Aorta (tissue), 5 donors: ENCODE measurements around the gene IER5. TPM values are rescaled to one million over a fixed set of nuclear protein-coding genes. Genes with fewer than 3 reads are reported as not detected.

Experiments used
- ATAC-seq: fragments of 200-7000 bp; cut with Tn5 transposase; one replicate; pipeline ENCODE4 v1.9.1; 2022; ENCODE audit warnings: moderate library complexity; ENCODE audit not compliant: low FRiP score
- DNase-seq, 2 donors: peaks; one replicate each; pipeline ENCODE4 v3.0.0-alpha.2; 2020
- H3K27ac ChIP-seq, 2 donors: one replicate each; pipeline ENCODE4 v1.5.1; 2013; ENCODE audit warnings: low read length in 2 of 2, mild to moderate bottlenecking in 2 of 2, moderate library complexity in 2 of 2, control low read depth in 1 of 2, inconsistent platforms in 1 of 2, low read depth in 1 of 2
- H3K27me3 ChIP-seq, 2 donors: one replicate each; pipeline ENCODE4 v1.6.1; 2013; ENCODE audit warnings: control low read depth in 1 of 2, low read length in 1 of 2, mild to moderate bottlenecking in 1 of 2, moderate library complexity in 1 of 2; ENCODE audit not compliant: insufficient read depth in 2 of 2, control insufficient read depth in 1 of 2
- H3K36me3 ChIP-seq, 2 donors: one replicate each; pipeline ENCODE4 v1.6.1; 2013; ENCODE audit warnings: control low read depth in 1 of 2, low read length in 1 of 2, mild to moderate bottlenecking in 1 of 2; ENCODE audit not compliant: insufficient read depth in 2 of 2, control insufficient read depth in 1 of 2
- H3K4me1 ChIP-seq, 2 donors: one replicate each; pipeline ENCODE4 v1.6.1; 2013; ENCODE audit warnings: low read length in 2 of 2, control low read depth in 1 of 2, mild to moderate bottlenecking in 1 of 2, moderate library complexity in 1 of 2; ENCODE audit not compliant: insufficient read depth in 2 of 2, control insufficient read depth in 1 of 2
- H3K4me3 ChIP-seq, 2 donors: one replicate each; pipeline ENCODE4 v1.5.1; 2013; ENCODE audit warnings: low read length in 2 of 2, control low read depth in 1 of 2, mild to moderate bottlenecking in 1 of 2
- H3K9me3 ChIP-seq: one replicate; pipeline ENCODE4 v1.6.1; 2013; ENCODE audit warnings: mild to moderate bottlenecking, low read length; ENCODE audit not compliant: control insufficient read depth
- WGBS, 2 donors: extraction: QIAGEN DNeasy Blood & Tissue Kit; methylation state at CpG; one replicate each; pipeline ENCODE4 v1.1.7; 2013; 5-methylcytosine and 5-hydroxymethylcytosine counted together
- intact Hi-C, 2 donors: fragments of 100-400 bp; cut with DNase I; formaldehyde crosslinking; loops; one replicate each; pipeline versions ENCODE4 v1.14.2 to v1.15.0; 2022
- polyA plus RNA-seq, 2 donors: library from polyadenylated mRNA; stranded (reverse); fragments of 200-250 nt; gene quantifications; one replicate each; pipeline ENCODE4 v1.2.3, GENCODE V29; 2013
- total RNA-seq, 2 donors: library from RNA; stranded (reverse); fragmentation: NEBNext Ultra II Directional; extraction: Animal tissue kit (Norgen Biotek cat#: 25700); gene quantifications; one replicate each; pipeline ENCODE4 v1.2.1, GENCODE V29; 2021
- donor health status: healthy with polysubstance abuse.
- donor health status: Bipolar disorder and iron deficiency.
- donor health status: DM: no; HTN: no; CAD: no.
- donor health status: DM: no; HTN: no; CAD: no.
- donor health status: DM: yes; HTN: yes; CAD: no.

Gene IER5
- total and polyA plus RNA-seq, 4 donors: 7.4 to 42.2 (median 11.4) TPM

DNA sequence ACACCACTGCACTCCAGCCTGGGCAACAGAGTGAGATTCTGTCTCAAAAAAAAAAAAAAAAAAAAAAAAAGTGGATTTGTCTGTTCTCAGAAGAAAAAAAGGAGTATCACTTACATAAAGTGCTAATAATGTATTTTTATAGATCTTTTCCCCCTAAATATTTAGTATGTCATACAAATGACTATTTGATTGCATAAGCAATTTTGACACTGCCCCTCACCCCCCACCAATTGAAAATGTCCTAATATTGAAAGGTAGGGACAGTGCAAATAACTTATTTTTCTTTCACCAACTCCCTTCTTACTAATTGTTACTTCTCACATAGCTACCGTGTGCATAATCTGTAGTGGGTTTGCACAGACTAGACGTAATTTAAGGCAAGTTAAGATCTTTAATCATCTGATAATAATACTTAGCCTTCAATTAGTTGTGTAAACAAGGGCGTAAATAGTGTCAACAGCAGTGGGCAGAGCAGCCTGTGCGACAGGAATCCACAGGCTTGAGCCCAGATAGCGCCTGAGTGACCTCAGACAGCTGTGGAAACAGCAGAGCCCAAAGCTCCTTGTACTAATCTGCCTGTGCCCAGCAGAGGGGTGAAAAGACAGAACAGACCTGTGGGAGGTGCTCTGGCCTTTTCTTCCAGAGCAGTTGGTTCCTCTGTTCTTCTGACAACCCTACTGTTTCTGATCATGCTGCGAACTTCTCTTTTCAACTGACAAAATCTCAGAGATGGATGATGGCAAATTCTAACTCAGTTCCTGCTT, 4.5 kb upstream of the IER5 start:
- no peak overlapping the region for H3K27ac ChIP-seq
- intact Hi-C loops: loop anchor here in 1 of 2 donors (1.0 to 10.0 kb wide), 3 partner anchors 49 to 83 kb away; partner anchors contain the start of gene MR1
- no peaks in the 10 kb centered on the region for H3K36me3 ChIP-seq
- ATAC-seq: peak; percentile 45
- peaks cover 0 to 2% of the 10 kb centered on the region in 2 donors for H3K4me1 ChIP-seq
- no peaks in the 10 kb centered on the region for H3K27me3 ChIP-seq
- H3K4me3 ChIP-seq: no peak overlapping the region
- H3K9me3 ChIP-seq: no peaks in the 10 kb centered on the region
- 43 to 45% methylated on average over 6 of the region's 6 CpGs for WGBS, 2 donors
- peak in 1 of 2 donors; percentile 62 for DNase-seq

- ATAC-seq (no peak), DNase-seq (no peak)
- Histone ChIP-seq H3K9me3 (no peaks in the 10 kb centered on the region), H3K4me1 (peaks cover 0 to 2% of the 10 kb centered on the region in 2 donors), H3K27ac (no peak overlapping the region), H3K4me3 (no peak overlapping the region), H3K36me3 (no peaks in the 10 kb centered on the region), H3K27me3 (no peaks in the 10 kb centered on the region)
- intact Hi-C loops: loop anchor here in 1 of 2 donors (1.0 to 10.0 kb wide), 3 partner anchors 50 to 83 kb away; partner anchors contain the start of gene MR1
- WGBS, 2 donors: 56 to 57% methylated on average over 4 of the region's 4 CpGs
These were observed 3.9 kb upstream of the IER5 start for GRCh38 chr1:181084606-181084969.

DNA sequence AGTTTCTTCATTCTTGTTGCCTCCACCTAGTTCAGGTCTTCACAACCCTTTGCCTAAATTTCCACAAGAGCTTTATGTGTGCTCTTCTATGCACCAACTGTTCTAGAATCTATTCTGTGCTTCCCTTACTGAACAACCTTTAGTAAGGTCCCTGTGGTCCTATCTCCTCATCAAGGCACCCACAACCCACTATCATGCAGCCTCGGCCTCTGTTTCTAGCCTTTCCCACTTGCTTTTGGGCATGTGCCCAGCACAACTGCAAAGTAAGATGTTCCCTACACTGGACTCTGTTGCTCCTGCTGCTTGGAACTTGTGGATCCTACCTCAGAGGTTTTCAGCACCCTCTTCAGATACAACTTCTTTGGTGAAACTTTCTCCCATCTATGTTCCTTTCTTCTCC, 2.4 kb upstream of the IER5 start:
- intact Hi-C loops: loop anchor here (5.0 to 10.0 kb wide), 2 partner anchors 51 to 64 kb away; partner anchors contain the start of genes MR1 (in 1 of the 2) and STX6 (in 1 of the 2)
- Histone ChIP-seq H3K9me3 (no peaks in the 10 kb centered on the region), H3K27ac (no peak overlapping the region), H3K27me3 (no peaks in the 10 kb centered on the region), H3K4me3 (no peak overlapping the region), H3K4me1 (peaks cover 0 to 2% of the 10 kb centered on the region in 2 donors), H3K36me3 (no peaks in the 10 kb centered on the region)
- ATAC-seq: no peak
- DNase-seq: no peak
- WGBS, 2 donors: 90 to 93% methylated on average over 1 of the region's 1 CpG

DNA sequence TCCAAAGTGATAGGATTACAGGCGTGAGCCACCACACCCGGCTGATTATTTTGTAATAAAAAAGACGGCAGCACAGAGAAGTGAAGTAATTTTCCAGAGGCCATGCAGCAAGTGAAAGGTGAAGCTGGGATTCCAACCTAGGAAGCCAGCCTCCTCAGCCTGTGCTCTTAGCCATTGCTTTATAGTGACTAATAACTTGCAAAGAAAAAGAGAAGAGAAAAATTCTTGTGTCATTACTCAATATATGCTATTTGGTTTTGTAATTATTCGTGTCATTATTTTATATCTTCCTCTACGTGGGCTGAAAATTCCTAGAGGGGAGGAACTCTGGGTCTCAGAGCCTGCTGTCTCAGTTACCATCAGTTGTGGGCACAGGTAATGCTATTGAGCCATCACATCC, 1.6 kb upstream of the IER5 start:
- 79 to 81% methylated on average over 5 of the region's 5 CpGs for WGBS, 2 donors
- DNase-seq: no peak
- Histone ChIP-seq H3K4me1 (peaks cover 0 to 2% of the 10 kb centered on the region in 2 donors), H3K9me3 (no peaks in the 10 kb centered on the region), H3K36me3 (no peaks in the 10 kb centered on the region), H3K27ac (no peak overlapping the region), H3K27me3 (no peaks in the 10 kb centered on the region), H3K4me3 (no peak overlapping the region)
- intact Hi-C loops: loop anchor here (5.0 to 10.0 kb wide), 2 partner anchors 52 to 65 kb away; partner anchors contain the start of genes MR1 (in 1 of the 2) and STX6 (in 1 of the 2)
- ATAC-seq: no peak

DNA sequence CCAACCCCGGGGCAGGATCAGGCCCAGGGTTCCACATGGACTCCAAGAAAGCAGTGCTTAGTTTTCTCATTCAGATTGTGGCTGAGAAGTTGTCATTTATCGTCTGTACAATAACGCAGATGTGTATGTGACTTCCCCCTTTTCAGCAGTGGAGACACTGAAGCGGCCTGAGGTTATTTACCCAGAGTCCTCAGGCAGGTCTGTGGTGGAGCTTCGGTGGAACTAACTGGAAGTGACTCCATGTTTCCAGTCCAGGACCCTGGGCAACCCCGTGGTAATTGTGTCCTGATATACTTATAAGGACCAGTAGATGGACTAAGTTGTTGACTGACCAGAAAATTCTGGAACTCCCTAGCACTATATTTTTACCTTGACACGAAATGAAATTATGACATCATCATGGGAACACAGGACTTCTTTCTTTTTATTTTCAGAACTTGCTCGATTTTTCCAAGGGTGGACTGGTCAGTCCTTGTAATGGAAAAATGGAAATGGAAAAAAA, 1.0 kb upstream of the IER5 start:
- Histone ChIP-seq H3K36me3 (no peaks in the 10 kb centered on the region), H3K9me3 (no peaks in the 10 kb centered on the region), H3K27ac (no peak overlapping the region), H3K27me3 (no peaks in the 10 kb centered on the region), H3K4me1 (peaks cover 0 to 2% of the 10 kb centered on the region in 2 donors), H3K4me3 (no peak overlapping the region)
- ATAC-seq (no peak), DNase-seq (no peak)
- 71% methylated on average over 8 of the region's 8 CpGs for WGBS, 2 donors
- intact Hi-C loops: loop anchor here (5.0 to 10.0 kb wide), 2 partner anchors 53 to 65 kb away; partner anchors contain the start of genes MR1 (in 1 of the 2) and STX6 (in 1 of the 2)

DNA sequence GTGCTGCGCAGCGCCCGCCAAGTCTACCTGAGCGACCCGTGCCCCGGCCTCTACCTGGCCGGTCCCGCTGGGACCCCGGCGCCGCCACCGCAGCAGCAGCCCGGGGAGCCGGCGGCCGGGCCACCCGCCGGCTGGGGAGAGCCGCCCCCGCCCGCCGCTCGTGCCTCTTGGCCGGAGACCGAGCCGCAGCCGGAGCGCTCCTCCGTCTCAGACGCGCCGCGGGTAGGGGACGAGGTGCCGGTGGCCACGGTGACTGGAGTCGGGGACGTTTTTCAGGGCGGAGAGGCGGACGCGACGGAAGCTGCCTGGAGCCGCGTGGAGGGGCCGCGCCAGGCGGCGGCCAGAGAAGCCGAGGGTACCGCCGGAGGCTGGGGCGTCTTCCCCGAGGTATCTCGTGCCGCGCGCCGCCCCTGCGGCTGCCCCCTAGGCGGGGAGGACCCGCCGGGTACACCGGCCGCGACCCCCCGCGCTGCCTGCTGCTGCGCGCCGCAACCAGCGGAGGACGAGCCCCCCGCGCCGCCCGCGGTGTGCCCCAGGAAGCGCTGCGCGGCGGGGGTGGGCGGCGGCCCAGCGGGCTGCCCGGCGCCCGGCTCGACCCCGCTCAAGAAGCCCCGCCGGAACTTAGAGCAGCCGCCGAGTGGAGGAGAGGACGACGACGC, 646 bp downstream of the IER5 start:
- Histone ChIP-seq H3K27me3 (no peaks in the 10 kb centered on the region), H3K27ac (peak overlapping the region; percentile 50 to 81), H3K4me3 (peak overlapping the region; percentile 63 to 99), H3K4me1 (peaks cover 2 to 3% of the 10 kb centered on the region in 2 donors), H3K36me3 (no peaks in the 10 kb centered on the region), H3K9me3 (no peaks in the 10 kb centered on the region)
- intact Hi-C loops: loop anchor here (5.0 to 10.0 kb wide), 2 partner anchors 54 to 67 kb away; partner anchors contain the start of genes MR1 (in 1 of the 2) and STX6 (in 1 of the 2)
- ATAC-seq (peak; percentile 31), DNase-seq (peak; percentile 67 to 84)
- 0% methylated on average over 43 to 97 of the region's 97 CpGs for WGBS, 2 donors

DNA sequence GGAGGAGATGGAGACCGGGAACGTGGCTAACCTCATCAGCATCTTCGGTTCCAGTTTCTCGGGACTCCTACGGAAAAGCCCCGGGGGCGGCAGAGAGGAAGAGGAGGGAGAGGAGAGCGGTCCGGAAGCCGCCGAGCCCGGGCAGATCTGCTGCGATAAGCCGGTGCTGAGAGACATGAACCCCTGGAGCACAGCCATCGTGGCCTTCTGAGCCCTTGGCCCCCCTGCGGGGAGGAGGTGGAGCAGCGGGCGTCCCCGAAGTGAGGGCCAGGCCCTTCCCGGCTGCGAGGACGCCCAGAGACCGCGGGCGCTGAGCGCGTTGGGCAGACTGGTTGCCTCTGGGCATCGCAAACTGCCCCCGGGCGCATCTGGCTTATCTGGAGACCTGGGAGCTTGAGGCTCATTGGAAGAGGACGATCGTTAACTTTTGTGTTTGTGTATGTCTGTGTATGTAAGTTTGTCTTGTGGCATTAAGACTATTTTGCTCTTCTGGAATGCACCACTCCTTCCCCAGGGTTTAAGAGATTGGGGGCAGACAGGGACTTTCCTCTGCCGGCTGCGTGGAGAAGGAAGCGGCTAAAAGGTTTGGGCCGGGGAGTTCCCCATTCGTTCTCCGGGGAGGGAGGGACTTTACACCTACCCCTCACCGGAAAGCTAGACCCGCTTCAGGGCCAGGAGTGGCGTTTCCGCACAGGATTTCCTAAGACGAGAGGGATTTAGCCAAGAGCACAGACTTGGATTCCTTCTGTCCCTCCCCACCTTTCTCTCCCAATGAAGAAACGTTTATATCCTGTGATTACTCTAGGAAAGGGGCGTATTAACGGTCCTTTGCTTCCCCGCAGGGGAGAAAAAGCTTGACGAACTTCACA, 1.4 kb downstream of the IER5 start:
- Histone ChIP-seq H3K27ac (peak overlapping the region in 1 of 2 donors; percentile 69), H3K9me3 (no peaks in the 10 kb centered on the region), H3K27me3 (no peaks in the 10 kb centered on the region), H3K4me1 (peaks cover 2 to 5% of the 10 kb centered on the region in 2 donors), H3K4me3 (peak overlapping the region; percentile 63 to 99), H3K36me3 (no peaks in the 10 kb centered on the region)
- ATAC-seq: peak; percentile 79
- intact Hi-C loops: loop anchor here (2.0 to 10.0 kb wide), 3 partner anchors 51 to 68 kb away; partner anchors contain the start of genes MR1 (in 1 of the 2) and STX6 (in 1 of the 2)
- 0% methylated on average over 48 of the region's 48 CpGs for WGBS, 2 donors
- peak; percentile 80 to 90 for DNase-seq
